BJ (cell line): ENCODE data around the gene SEMA4C. TPM values are rescaled to one million over a fixed set of nuclear protein-coding genes. Genes with fewer than 3 reads are reported as not detected.

ENCODE experiments used
- CTCF ChIA-PET: fragments of 350-600 bp; formaldehyde crosslinking; extraction: SDS; loops from one replicate; lab custom pipeline; 2021; ENCODE audit warnings: antibody characterized with exemption, inconsistent platforms; lab: Yijun Ruan, JAX
- POLR2A ChIA-PET: fragments of 300-600 bp; sonication (Branson Sonifier 250); formaldehyde crosslinking; extraction: SDS; loops from one replicate; lab custom pipeline; 2021; ENCODE audit warnings: antibody characterized with exemption; lab: Charles Lee
- DNase-seq: peaks from one replicate; pipeline ENCODE4 v3.0.0-alpha.2; 2011; ENCODE audit warnings: low read depth
- H3K27me3 ChIP-seq: 2 replicates; pipeline ENCODE4 v1.6.0; 2011; ENCODE audit warnings: low read length; ENCODE audit not compliant: control insufficient read depth, insufficient read depth
- H3K36me3 ChIP-seq: 2 replicates; pipeline ENCODE4 v1.5.1; 2011; ENCODE audit warnings: low read length; ENCODE audit not compliant: control insufficient read depth, insufficient read depth
- H3K4me3 ChIP-seq: 2 replicates; pipeline ENCODE4 v1.5.1; 2011; ENCODE audit warnings: low read depth, mild to moderate bottlenecking, control low read depth, low read length
- polyA plus RNA-seq: library from polyadenylated mRNA; depleted of rRNA; stranded (reverse); fragments of >200 nt; gene quantifications from 2 replicates; pipeline ENCODE4 v1.2.3, GENCODE V29; 2011
- TF ChIP-seq, protein P1 (sequence below): IDR thresholded peaks from 2 replicates; pipeline ENCODE4 v1.5.1; 2011; ENCODE audit warnings: low read depth, mild to moderate bottlenecking, control low read depth, inconsistent platforms, low read length, moderate library complexity; ENCODE audit not compliant: insufficient read depth

Gene SEMA4C
- polyA plus RNA-seq, 1 experiment: 29.7 TPM

DNA sequence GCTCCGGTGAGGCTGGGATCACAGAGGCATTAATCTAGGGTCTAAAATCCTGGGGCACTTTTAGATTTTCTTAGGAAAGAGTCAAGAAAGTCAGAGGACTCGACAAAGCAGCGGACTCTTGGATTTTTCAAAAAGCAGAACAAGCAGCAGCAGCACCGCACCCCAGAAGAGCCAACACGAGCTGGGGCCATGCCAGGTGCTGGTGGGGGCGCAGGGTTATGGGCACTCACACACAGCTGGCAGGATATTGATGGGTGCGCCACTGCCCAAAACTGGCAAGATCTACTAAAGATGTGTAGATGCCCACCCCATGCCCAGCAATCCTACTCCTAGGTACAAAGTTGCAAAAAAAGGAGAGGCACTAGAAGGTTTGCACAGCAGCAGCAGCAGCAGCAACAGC, 33.9 kb upstream of the SEMA4C start:
- no peak for DNase-seq
- TF ChIP-seq, protein P1, sequence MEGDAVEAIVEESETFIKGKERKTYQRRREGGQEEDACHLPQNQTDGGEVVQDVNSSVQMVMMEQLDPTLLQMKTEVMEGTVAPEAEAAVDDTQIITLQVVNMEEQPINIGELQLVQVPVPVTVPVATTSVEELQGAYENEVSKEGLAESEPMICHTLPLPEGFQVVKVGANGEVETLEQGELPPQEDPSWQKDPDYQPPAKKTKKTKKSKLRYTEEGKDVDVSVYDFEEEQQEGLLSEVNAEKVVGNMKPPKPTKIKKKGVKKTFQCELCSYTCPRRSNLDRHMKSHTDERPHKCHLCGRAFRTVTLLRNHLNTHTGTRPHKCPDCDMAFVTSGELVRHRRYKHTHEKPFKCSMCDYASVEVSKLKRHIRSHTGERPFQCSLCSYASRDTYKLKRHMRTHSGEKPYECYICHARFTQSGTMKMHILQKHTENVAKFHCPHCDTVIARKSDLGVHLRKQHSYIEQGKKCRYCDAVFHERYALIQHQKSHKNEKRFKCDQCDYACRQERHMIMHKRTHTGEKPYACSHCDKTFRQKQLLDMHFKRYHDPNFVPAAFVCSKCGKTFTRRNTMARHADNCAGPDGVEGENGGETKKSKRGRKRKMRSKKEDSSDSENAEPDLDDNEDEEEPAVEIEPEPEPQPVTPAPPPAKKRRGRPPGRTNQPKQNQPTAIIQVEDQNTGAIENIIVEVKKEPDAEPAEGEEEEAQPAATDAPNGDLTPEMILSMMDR: no peak
- CTCF ChIA-PET: interaction anchor here (1.7 kb wide), 1 partner anchor 13 kb away, joined by 5 read pairs; no protein-coding TSS in a partner anchor
- POLR2A ChIA-PET: no interaction called here
- H3K27me3 ChIP-seq: no peaks in the 10 kb centered on the region; the same call in 1 of the 2 replicates
- H3K4me3 ChIP-seq: no peak overlapping the region
- H3K36me3 ChIP-seq: no peaks in the 10 kb centered on the region

DNA sequence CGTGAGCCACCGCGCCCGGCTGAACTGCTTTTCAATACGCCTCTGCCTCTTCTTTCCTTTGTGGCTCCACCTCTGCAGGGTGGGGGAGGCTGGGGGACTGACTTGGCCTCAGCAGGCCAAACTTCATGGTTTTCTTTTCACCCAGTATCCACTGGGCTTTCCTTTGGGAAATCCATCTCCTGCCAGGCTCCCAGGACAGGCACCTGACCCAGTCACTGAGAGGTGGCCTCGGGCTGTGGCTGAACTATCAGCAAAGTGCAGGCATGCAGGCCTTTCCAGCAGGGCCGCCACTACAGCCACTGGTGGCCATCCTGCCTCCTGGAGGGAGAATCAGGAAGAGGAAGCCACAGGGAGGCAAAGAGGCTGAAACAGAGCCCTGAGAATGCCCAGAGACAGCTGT, 33.4 kb upstream of the SEMA4C start:
- TF ChIP-seq, protein P1: no peak
- Histone ChIP-seq H3K27me3 (no peaks in the 10 kb centered on the region), H3K4me3 (no peak overlapping the region), H3K36me3 (no peaks in the 10 kb centered on the region)
- DNase-seq: no peak
- ChIA-PET CTCF (interaction anchor here (1.7 kb wide), 1 partner anchor 12 kb away, joined by 5 read pairs; no protein-coding TSS in a partner anchor), POLR2A (no interaction called here)

DNA sequence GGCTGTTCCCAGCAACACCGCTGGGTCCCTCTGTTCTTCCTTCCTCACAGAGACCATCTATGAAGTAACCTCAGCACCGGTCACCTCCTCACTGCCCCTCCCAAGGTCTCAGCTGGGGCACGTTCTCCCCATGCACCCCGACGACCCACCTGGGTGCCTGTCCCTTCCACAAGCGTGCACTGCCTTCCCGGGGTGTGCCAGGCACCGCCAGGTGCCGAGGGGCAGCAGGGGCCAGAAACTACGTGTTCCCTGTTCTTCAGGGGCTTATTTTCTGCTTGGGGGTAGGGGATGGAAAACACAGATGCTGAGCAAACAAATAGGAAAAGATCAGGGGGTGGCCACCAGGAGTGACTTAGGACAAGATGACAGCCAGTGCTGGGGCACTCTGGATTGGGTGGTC, 30.4 kb upstream of the SEMA4C start:
- POLR2A ChIA-PET: interaction anchor here (0.6 kb wide), 2 partner anchors 32 to 570 kb away, joined by 5 to 12 read pairs; no protein-coding TSS in a partner anchor
- CTCF ChIA-PET: interaction anchor here (2.3 kb wide), 1 partner anchor 42 kb away, joined by 6 read pairs; the partner anchor contains the start of gene ANKRD39
- H3K4me3 ChIP-seq: no peak overlapping the region

DNA sequence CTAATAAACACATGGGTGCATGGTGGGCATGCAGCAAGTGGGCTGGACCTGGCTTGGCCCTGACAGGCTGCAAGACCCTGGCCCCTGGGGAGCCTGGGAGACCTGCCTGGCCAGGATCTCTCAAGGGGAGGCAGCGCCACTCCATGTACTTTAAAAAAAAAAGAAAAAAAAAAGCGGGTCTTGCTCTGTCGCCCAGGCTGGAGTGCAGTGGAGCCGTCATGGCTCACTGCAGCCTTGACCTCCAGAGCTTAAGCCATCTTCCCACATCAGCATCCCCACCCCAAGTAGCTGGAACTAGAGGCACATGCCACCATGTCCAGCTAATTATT, 29.5 kb upstream of the SEMA4C start:
- CTCF ChIA-PET: interaction anchor here (0.6 to 2.3 kb wide), 3 partner anchors 16 to 165 kb away, joined by 3 to 6 read pairs (median 3); partner anchors contain the start of gene ANKRD39
- no peak for DNase-seq
- TF ChIP-seq, protein P1: no peak
- no peak overlapping the region for H3K4me3 ChIP-seq
- POLR2A ChIA-PET: no interaction called here
- H3K36me3 ChIP-seq: no peaks in the 10 kb centered on the region
- no peaks in the 10 kb centered on the region for H3K27me3 ChIP-seq

More for the DNA sequence above, 30.4 kb upstream of the SEMA4C start:
- Histone ChIP-seq H3K27me3 (no peaks in the 10 kb centered on the region), H3K36me3 (no peaks in the 10 kb centered on the region)
- TF ChIP-seq, protein P1: no peak
- DNase-seq: no peak

DNA sequence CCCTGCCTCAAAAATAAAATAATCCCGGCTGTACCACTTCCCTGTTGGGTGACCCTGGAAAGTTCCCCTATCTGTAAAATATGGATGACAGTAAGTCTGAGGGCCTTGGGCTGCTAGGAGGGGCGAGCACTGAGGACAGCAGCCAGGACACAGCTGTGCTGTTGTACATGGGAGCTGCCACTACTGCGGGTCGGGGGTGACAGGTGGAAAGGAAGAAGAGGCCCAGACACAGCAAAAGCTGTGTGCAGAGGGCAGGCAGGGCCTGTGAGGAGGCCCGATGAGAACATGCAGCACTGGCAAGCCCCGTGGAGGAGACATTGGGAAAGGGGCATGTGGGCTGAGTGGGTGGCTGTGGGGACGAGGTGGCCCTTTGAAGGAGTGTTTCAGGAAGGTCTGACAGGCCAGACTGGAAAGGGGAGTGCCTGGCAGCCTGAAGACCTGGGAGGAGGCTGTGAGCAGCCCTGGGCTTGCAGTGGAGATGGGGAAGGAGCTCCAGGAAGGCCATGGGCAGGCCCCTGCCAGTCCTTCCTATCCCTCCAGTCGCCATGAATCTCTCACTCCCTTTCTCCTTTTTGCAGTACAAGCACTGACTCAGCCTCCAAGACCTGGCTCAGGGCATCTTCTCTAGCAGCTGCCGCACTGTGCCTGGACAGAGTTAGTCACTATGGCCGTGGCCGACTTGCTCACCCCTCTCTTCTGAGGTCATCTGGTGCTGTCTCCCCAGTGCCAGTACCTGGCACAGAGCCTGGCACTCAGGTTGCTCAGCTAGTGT, 28.9 kb upstream of the SEMA4C start:
- no peak for DNase-seq
- CTCF ChIA-PET: interaction anchor here (0.7 to 2.3 kb wide), 3 partner anchors 17 to 130 kb away, joined by 3 to 6 read pairs (median 3); partner anchors contain the start of gene ANKRD39
- POLR2A ChIA-PET: no interaction called here
- Histone ChIP-seq H3K27me3 (no peaks in the 10 kb centered on the region), H3K36me3 (no peaks in the 10 kb centered on the region), H3K4me3 (no peak overlapping the region)
- TF ChIP-seq, protein P1: no peak
